GM23338 (cell line): ENCODE data around the gene PIK3R3. TPM values are rescaled to one million over a fixed set of nuclear protein-coding genes. Genes with fewer than 3 reads are reported as not detected.

Experiments
- ATAC-seq: fragments of 200-7000 bp; cut with Tn5 transposase; 3 replicates; pipeline ENCODE4 v1.9.1; 2020
- DNase-seq: peaks from one replicate; pipeline ENCODE4 v3.0.0-alpha.2; 2015; ENCODE audit warnings: low spot score
- H2AFZ ChIP-seq: fragments of 200-600 bp; sonication (generic); 2 replicates; pipeline ENCODE4 v1.8.0; 2016; ENCODE audit warnings: antibody characterized with exemption, mild to moderate bottlenecking, moderate library complexity
- H3F3A ChIP-seq: fragments of 200-600 bp; sonication (generic); replicated peaks from 2 replicates; pipeline ENCODE4 v1.8.0; 2017; ENCODE audit warnings: antibody characterized with exemption, mixed run types, low read depth
- H3K27ac ChIP-seq: fragments of 200-600 bp; sonication (generic); 2 replicates; pipeline ENCODE4 v1.6.1; 2016; ENCODE audit warnings: low read depth
- H3K27me3 ChIP-seq: fragments of 200-600 bp; sonication (generic); 2 replicates; pipeline ENCODE4 v1.8.0; 2016; ENCODE audit warnings: mild to moderate bottlenecking, mixed run types, moderate library complexity; ENCODE audit not compliant: insufficient read depth
- H3K36me3 ChIP-seq: fragments of 200-600 bp; sonication (generic); 2 replicates; pipeline ENCODE4 v1.8.0; 2016; ENCODE audit warnings: mild to moderate bottlenecking; ENCODE audit not compliant: insufficient read depth
- H3K4me1 ChIP-seq: fragments of 200-600 bp; sonication (generic); 2 replicates; pipeline ENCODE4 v1.8.0; 2016; ENCODE audit warnings: mild to moderate bottlenecking, moderate library complexity; ENCODE audit not compliant: insufficient read depth
- H3K4me2 ChIP-seq: fragments of 200-600 bp; sonication (generic); 2 replicates; pipeline ENCODE4 v1.7.1; 2017; ENCODE audit warnings: mixed run types
- H3K4me3 ChIP-seq: fragments of 200-600 bp; sonication (generic); 2 replicates; pipeline ENCODE4 v1.6.1; 2016; ENCODE audit warnings: mixed run types
- H3K79me2 ChIP-seq: fragments of 200-600 bp; sonication (generic); replicated peaks from 2 replicates; pipeline ENCODE4 v1.8.0; 2017; ENCODE audit warnings: mild to moderate bottlenecking; ENCODE audit not compliant: insufficient read depth
- H3K9me2 ChIP-seq: fragments of 200-600 bp; sonication (generic); 2 replicates; pipeline ENCODE4 v1.8.0; 2017; ENCODE audit not compliant: insufficient read depth
- H4K20me1 ChIP-seq: fragments of 200-600 bp; sonication (generic); replicated peaks from 2 replicates; pipeline ENCODE4 v1.8.0; 2017; ENCODE audit warnings: mild to moderate bottlenecking; ENCODE audit not compliant: insufficient read depth
- H3K27ac Mint-ChIP-seq: 2 replicates; pipeline ENCODE4 v1.8.0; 2020; ENCODE audit warnings: inconsistent platforms, mild to moderate bottlenecking, moderate library complexity, mixed read lengths
- H3K27me3 Mint-ChIP-seq: 3 replicates; pipeline ENCODE4 v1.8.0; 2022; ENCODE audit warnings: low read depth, mild to moderate bottlenecking, moderate library complexity, mixed read lengths, inconsistent platforms; ENCODE audit not compliant: insufficient read depth, poor library complexity
- H3K36me3 Mint-ChIP-seq: 3 replicates; pipeline ENCODE4 v1.8.0; 2021; ENCODE audit warnings: low read depth, mild to moderate bottlenecking, inconsistent platforms, moderate library complexity, mixed read lengths
- H3K4me1 Mint-ChIP-seq: 3 replicates; pipeline ENCODE4 v1.8.0; 2020; ENCODE audit warnings: mild to moderate bottlenecking, inconsistent platforms, mixed read lengths
- H3K4me3 Mint-ChIP-seq: 3 replicates; pipeline ENCODE4 v1.8.0; 2021; ENCODE audit warnings: moderate library complexity, mild to moderate bottlenecking, inconsistent platforms, mixed read lengths
- H3K9me3 Mint-ChIP-seq: 3 replicates; pipeline ENCODE4 v1.8.0; 2020; ENCODE audit warnings: moderate library complexity, mild to moderate bottlenecking, inconsistent platforms, mixed read lengths
- CTCF ChIP-seq, 2 experiments: fragments of 200-600 bp in 1 of 2; sonication (generic) in 1 of 2; conservative IDR thresholded peaks; 2 replicates each; pipeline versions ENCODE4 v1.5.1 to v1.6.1; 2016 to 2017; ENCODE audit warnings: antibody characterized with exemption in 2 of 2, low read depth in 2 of 2, mild to moderate bottlenecking in 2 of 2, moderate library complexity in 1 of 2
- EZH2 ChIP-seq: fragments of 200-600 bp; sonication (generic); IDR thresholded peaks from one replicate; pipeline ENCODE4 v1.8.0; 2017; ENCODE audit warnings: antibody characterized with exemption, mild to moderate bottlenecking, low read depth; ENCODE audit not compliant: unreplicated experiment
- EZH2phosphoT487 ChIP-seq: fragments of 200-600 bp; sonication (generic); IDR thresholded peaks from one replicate; pipeline ENCODE4 v1.8.1; 2018; ENCODE audit warnings: antibody characterized with exemption; ENCODE audit not compliant: unreplicated experiment
- JUNB ChIP-seq: IDR thresholded peaks from one replicate; pipeline ENCODE4 v1.6.1; 2016; ENCODE audit warnings: antibody characterized with exemption; ENCODE audit not compliant: unreplicated experiment
- NANOG ChIP-seq: IDR thresholded peaks from 2 replicates; pipeline ENCODE4 v1.6.1; 2016; ENCODE audit warnings: antibody characterized with exemption, borderline replicate concordance
- POLR2AphosphoS5 ChIP-seq: IDR thresholded peaks from 2 replicates; pipeline ENCODE4 v1.6.1; 2016; ENCODE audit warnings: antibody characterized with exemption, low read depth
- REST ChIP-seq: IDR thresholded peaks from one replicate; pipeline ENCODE4 v1.6.1; 2018; ENCODE audit warnings: antibody characterized with exemption; ENCODE audit not compliant: unreplicated experiment
- STAT1 ChIP-seq: IDR thresholded peaks from one replicate; pipeline ENCODE4 v1.6.1; 2016; ENCODE audit warnings: antibody characterized with exemption; ENCODE audit not compliant: unreplicated experiment
- ZNF462 ChIP-seq: fragments of 250-450 bp; sonication (Bioruptor Pico); IDR thresholded peaks from 2 replicates; pipeline ENCODE4 v1.5.0; 2020; ENCODE audit warnings: mild to moderate bottlenecking, moderate library complexity
- polyA plus RNA-seq: library from polyadenylated mRNA; unstranded; fragments of >200 nt; fragmentation: Nextera tagmentation; extraction: Ambion mirVana; gene quantifications from 2 replicates; pipeline ENCODE4 v1.2.1, GENCODE V29; 2016
- total RNA-seq: library from RNA; depleted of rRNA; stranded (reverse); fragments of >200 nt; shearing (Covaris generic); gene quantifications from 2 replicates; pipeline ENCODE4 v1.2.3, GENCODE V29; 2014

Gene PIK3R3
- total and polyA plus RNA-seq, 2 experiments from 2014 or later = 7.5 to 8.6 TPM

GRCh38 chr1:46174448-46175231 is 42.2 kb upstream of the PIK3R3 start, which contains the start of gene TSPAN1:
Gene TSPAN1, plus strand, starts transcription at chr1:46175087. Its CDS starts 6,021 bp downstream, at chr1:46181108.
- no peaks in the 10 kb centered on the region for H3K79me2 ChIP-seq
- no peak within 1 kb of the TSS for H3K27ac ChIP-seq
- peaks cover 5% of the 10 kb centered on the region for H3K27me3 Mint-ChIP-seq
- H4K20me1 ChIP-seq = no peaks in the 10 kb centered on the region
- H3K4me3 ChIP-seq = no peak within 1 kb of the TSS
- peak within 1 kb of the TSS; percentile 78 for H2AFZ ChIP-seq
- no peak within 1 kb of the TSS for H3K27ac Mint-ChIP-seq
- H3K4me1 ChIP-seq = peaks cover 16% of the 10 kb centered on the region; the same call in 1 of the 2 replicates
- H3K27me3 ChIP-seq = no peaks in the 10 kb centered on the region
- ATAC-seq (no peak), DNase-seq (no peak)
- H3K9me2 ChIP-seq = no peaks in the 10 kb centered on the region
- H3K36me3 ChIP-seq = no peaks in the 10 kb centered on the region
- no peaks in the 10 kb centered on the region for H3K36me3 Mint-ChIP-seq
- H3K4me2 ChIP-seq = no peak within 1 kb of the TSS
- H3K4me1 Mint-ChIP-seq = peaks cover 15% of the 10 kb centered on the region
- H3K4me3 Mint-ChIP-seq = no peak within 1 kb of the TSS
- no peak for TF ChIP-seq EZH2
- TF ChIP-seq NANOG = no peak
- TF ChIP-seq CTCF (conservative IDR thresholded peaks at IDR 0.05; ENCODE audit: low read depth in 2 of 2) = no peak
- TF ChIP-seq REST = no peak
- TF ChIP-seq EZH2phosphoT487 = no peak
- TF ChIP-seq POLR2AphosphoS5 = no peak
- no peak for TF ChIP-seq JUNB
- TF ChIP-seq STAT1 = no peak
- TF ChIP-seq ZNF462 = no peak
- H3K9me3 Mint-ChIP-seq = no peaks in the 10 kb centered on the region
- H3F3A ChIP-seq = no peaks in the 10 kb centered on the region
